Neuronal stem cell (in vitro differentiated cells): ENCODE results near the gene SETD1A.

Source experiments
- DNase-seq: peaks from one replicate; pipeline ENCODE4 v3.0.0-alpha.2; 2013; ENCODE audit warnings: low spot score
- H2AFZ ChIP-seq: one replicate; pipeline ENCODE4 v1.6.1; 2013; ENCODE audit warnings: mild to moderate bottlenecking, low read length, inconsistent platforms
- H2AK5ac ChIP-seq: 2 replicates; pipeline ENCODE4 v1.6.1; 2013; ENCODE audit warnings: low read depth, mild to moderate bottlenecking, inconsistent platforms, low read length, moderate library complexity, mixed read lengths
- H2BK120ac ChIP-seq: 2 replicates; pipeline ENCODE4 v1.6.1; 2013; ENCODE audit warnings: low read depth, mild to moderate bottlenecking, inconsistent platforms, low read length, moderate library complexity, mixed read lengths
- H2BK12ac ChIP-seq: one replicate; pipeline ENCODE4 v1.6.1; 2013; ENCODE audit warnings: low read length, inconsistent platforms
- H2BK15ac ChIP-seq: 2 replicates; pipeline ENCODE4 v1.6.1; 2013; ENCODE audit warnings: mild to moderate bottlenecking, low read length, inconsistent platforms, mixed read lengths
- H2BK5ac ChIP-seq: one replicate; pipeline ENCODE4 v1.6.1; 2013; ENCODE audit warnings: inconsistent platforms, mild to moderate bottlenecking, low read length, moderate library complexity
- H3K14ac ChIP-seq: one replicate; pipeline ENCODE4 v1.6.1; 2013; ENCODE audit warnings: low read length, inconsistent platforms
- H3K18ac ChIP-seq: 2 replicates; pipeline ENCODE4 v1.6.1; 2013; ENCODE audit warnings: low read length, inconsistent platforms
- H3K23ac ChIP-seq: 2 replicates; pipeline ENCODE4 v1.6.1; 2013; ENCODE audit warnings: low read depth, mild to moderate bottlenecking, mixed read lengths, low read length, inconsistent platforms; ENCODE audit not compliant: poor library complexity
- H3K27ac ChIP-seq: replicated peaks from 3 replicates; pipeline ENCODE4 v1.5.1; 2013; ENCODE audit warnings: low read length, inconsistent platforms
- H3K27me3 ChIP-seq, 3 experiments: 2 replicates each; pipeline ENCODE4 v1.6.1; 2013; ENCODE audit warnings: low read length in 3 of 3, mild to moderate bottlenecking in 2 of 3, inconsistent platforms in 1 of 3, low read depth in 1 of 3, mixed read lengths in 1 of 3, moderate library complexity in 1 of 3; ENCODE audit not compliant: control insufficient read depth in 3 of 3, insufficient read depth in 3 of 3
- H3K36me3 ChIP-seq, 2 donors: replicated peaks in 1 of 2; 2 replicates each; pipeline ENCODE4 v1.6.1; 2013; ENCODE audit warnings: low read length in 2 of 2; ENCODE audit not compliant: control insufficient read depth in 2 of 2, insufficient read depth in 2 of 2
- H3K4ac ChIP-seq: 2 replicates; pipeline ENCODE4 v1.6.1; 2013; ENCODE audit warnings: inconsistent platforms, mild to moderate bottlenecking, low read length, moderate library complexity
- H3K4me1 ChIP-seq, 2 donors: 1 replicate in 1 of 2; 2 replicates in 1 of 2; pipeline ENCODE4 v1.6.1; 2013; ENCODE audit warnings: low read length in 2 of 2, low read depth in 1 of 2; ENCODE audit not compliant: control insufficient read depth in 2 of 2, insufficient read depth in 1 of 2
- H3K4me2 ChIP-seq: one replicate; pipeline ENCODE4 v1.6.1; 2013; ENCODE audit warnings: mild to moderate bottlenecking, low read length, inconsistent platforms; ENCODE audit not compliant: insufficient read depth, poor library complexity, severe bottlenecking
- H3K4me3 ChIP-seq, 2 donors: 2 replicates each; pipeline ENCODE4 v1.5.1; 2013; ENCODE audit warnings: low read length in 2 of 2, mild to moderate bottlenecking in 2 of 2, inconsistent platforms in 1 of 2, moderate library complexity in 1 of 2
- H3K79me1 ChIP-seq: one replicate; pipeline ENCODE4 v1.6.1; 2013; ENCODE audit warnings: low read depth, mild to moderate bottlenecking, inconsistent platforms, low read length, moderate library complexity
- H3K9ac ChIP-seq: one replicate; pipeline ENCODE4 v1.6.1; 2013; ENCODE audit warnings: mild to moderate bottlenecking, low read depth, low read length, inconsistent platforms; ENCODE audit not compliant: poor library complexity
- H3K9me3 ChIP-seq, 2 donors: replicated peaks in 1 of 2; 2 replicates each; pipeline versions ENCODE3 to v1.6.1; 2013; ENCODE audit warnings: low read length in 2 of 2, mild to moderate bottlenecking in 2 of 2, inconsistent platforms in 1 of 2, low read depth in 1 of 2, mixed read lengths in 1 of 2, moderate library complexity in 1 of 2; ENCODE audit not compliant: control insufficient read depth in 2 of 2, insufficient read depth in 1 of 2
- H4K8ac ChIP-seq: one replicate; pipeline ENCODE4 v1.6.1; 2013; ENCODE audit warnings: low read depth, mild to moderate bottlenecking, inconsistent platforms, low read length, moderate library complexity
- H4K91ac ChIP-seq: one replicate; pipeline ENCODE4 v1.6.1; 2013; ENCODE audit warnings: low read length, low read depth, mild to moderate bottlenecking, inconsistent platforms; ENCODE audit not compliant: poor library complexity
- WGBS, 2 donors: extraction: QIAGEN DNeasy Blood & Tissue Kit; methylation state at CpG; one replicate each; pipeline ENCODE4 v1.1.7; 2013; ENCODE audit warnings: missing lambda C conversion rate in 2 of 2, mixed read lengths in 1 of 2; ENCODE audit not compliant: insufficient read length in 2 of 2, insufficient replicate concordance in 1 of 2; ENCODE audit errors: extremely low coverage in 2 of 2; 5-methylcytosine and 5-hydroxymethylcytosine counted together

The SETD1A gene

DNA sequence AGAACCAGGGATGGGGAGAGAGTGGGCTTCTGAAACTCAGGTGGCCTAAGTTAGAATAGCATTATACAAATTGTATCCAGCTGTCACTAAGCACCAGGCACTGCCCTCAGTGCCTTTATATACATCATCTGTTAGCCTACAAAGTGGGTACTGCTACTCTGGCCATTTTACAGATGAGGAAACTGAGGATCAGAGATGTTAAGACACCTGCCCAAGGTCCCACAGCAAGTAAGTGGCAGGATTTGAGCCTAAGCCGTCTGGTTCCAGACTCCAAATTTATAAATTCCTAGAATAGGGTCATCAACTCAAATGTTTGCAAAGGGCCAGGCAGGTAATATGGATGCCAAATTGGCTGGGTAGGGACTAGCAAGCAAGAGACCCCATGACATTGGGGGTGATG, 6.4 kb upstream of the SETD1A start:
- H4K8ac ChIP-seq = no peak overlapping the region
- H4K91ac ChIP-seq = no peak overlapping the region
- H2BK5ac ChIP-seq = no peak overlapping the region
- H3K9me3 ChIP-seq = no peaks in the 10 kb centered on the region
- no peak for DNase-seq
- H3K4me3 ChIP-seq = no peak overlapping the region
- H3K9ac ChIP-seq = no peak overlapping the region
- peaks cover 14% of the 10 kb centered on the region for H3K79me1 ChIP-seq
- H3K4me2 ChIP-seq = no peak overlapping the region
- no peak overlapping the region for H3K18ac ChIP-seq
- H3K23ac ChIP-seq = no peak overlapping the region
- peaks cover 7 to 11% of the 10 kb centered on the region in 2 donors for H3K36me3 ChIP-seq
- H3K4me1 ChIP-seq = peaks cover 24 to 26% of the 10 kb centered on the region in 2 donors
- H3K27ac ChIP-seq = no peak overlapping the region
- H3K27me3 ChIP-seq = no peaks in the 10 kb centered on the region
- no peak overlapping the region for H2AFZ ChIP-seq
- H2BK12ac ChIP-seq = no peak overlapping the region
- H3K4ac ChIP-seq = no peak overlapping the region
- H2BK15ac ChIP-seq = no peak overlapping the region
- no CpG with 5 or more reads among the region's 1 CpG for WGBS, 2 donors
- no peak overlapping the region for H2AK5ac ChIP-seq
- no peak overlapping the region for H3K14ac ChIP-seq
- H2BK120ac ChIP-seq = no peak overlapping the region

DNA sequence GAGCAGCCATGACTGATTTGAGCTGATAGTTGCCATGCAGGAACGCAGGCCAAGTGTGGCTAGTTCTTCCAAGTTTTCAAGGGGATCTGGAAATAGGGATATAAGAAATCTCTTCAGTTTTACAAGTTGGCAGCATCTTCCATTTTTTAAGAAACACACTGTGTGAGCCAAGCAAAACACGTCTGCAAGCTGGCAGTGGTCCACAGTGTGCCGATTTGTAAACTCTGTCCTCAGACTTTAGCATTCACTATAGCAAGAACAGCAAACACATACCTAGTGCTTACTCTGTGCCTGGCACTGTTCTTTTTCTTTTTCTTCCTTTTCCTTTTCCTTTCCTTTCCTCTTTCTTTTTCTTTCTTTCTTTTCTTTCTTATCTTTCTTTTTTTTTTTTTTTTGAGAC, 5.8 kb upstream of the SETD1A start:
- Histone ChIP-seq H2BK12ac (no peak overlapping the region), H2AK5ac (no peak overlapping the region), H3K79me1 (peaks cover 13% of the 10 kb centered on the region), H3K4me1 (peaks cover 23 to 26% of the 10 kb centered on the region in 2 donors), H3K18ac (no peak overlapping the region), H4K8ac (no peak overlapping the region), H4K91ac (no peak overlapping the region), H3K4me2 (no peak overlapping the region), H3K14ac (no peak overlapping the region), H3K36me3 (peaks cover 4 to 5% of the 10 kb centered on the region in 2 donors), H2BK5ac (no peak overlapping the region), H3K9me3 (no peaks in the 10 kb centered on the region), H3K4me3 (no peak overlapping the region), H2BK120ac (no peak overlapping the region), H2BK15ac (no peak overlapping the region), H3K4ac (no peak overlapping the region), H3K23ac (no peak overlapping the region), H3K27me3 (no peaks in the 10 kb centered on the region), H2AFZ (no peak overlapping the region), H3K9ac (no peak overlapping the region), H3K27ac (no peak overlapping the region)
- DNase-seq = no peak
- no CpG with 5 or more reads among the region's 3 CpGs for WGBS, 2 donors

DNA sequence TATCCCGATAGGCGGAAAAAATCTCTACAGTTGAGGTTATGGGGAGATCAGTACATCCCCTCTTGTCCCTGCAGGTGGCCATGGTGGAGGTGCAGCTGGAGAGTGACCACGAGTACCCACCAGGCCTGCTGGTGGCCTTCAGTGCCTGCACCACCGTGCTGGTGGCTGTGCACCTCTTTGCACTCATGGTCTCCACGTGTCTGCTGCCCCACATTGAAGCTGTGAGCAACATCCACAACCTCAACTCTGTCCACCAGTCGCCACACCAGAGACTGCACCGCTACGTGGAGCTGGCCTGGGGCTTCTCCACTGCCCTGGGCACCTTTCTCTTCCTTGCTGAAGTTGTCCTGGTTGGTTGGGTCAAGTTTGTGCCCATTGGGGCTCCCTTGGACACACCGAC, 4.4 kb upstream of the SETD1A start:
- H3K23ac ChIP-seq = peak overlapping the region; percentile 92
- H4K8ac ChIP-seq = no peak overlapping the region
- peak overlapping the region; percentile 39 for H2BK120ac ChIP-seq
- no peak overlapping the region for H3K4ac ChIP-seq
- peaks cover 0 to 2% of the 10 kb centered on the region in 2 donors for H3K36me3 ChIP-seq
- peak overlapping the region; percentile 52 for H2BK15ac ChIP-seq
- H3K4me3 ChIP-seq = peak overlapping the region in 1 of 2 donors; percentile 50
- no CpG with 5 or more reads among the region's 9 CpGs for WGBS, 2 donors
- peak overlapping the region; percentile 79 for H3K9ac ChIP-seq
- no peak overlapping the region for H2BK12ac ChIP-seq
- no peak overlapping the region for H4K91ac ChIP-seq
- H2BK5ac ChIP-seq = peak overlapping the region; percentile 21
- H3K79me1 ChIP-seq = peaks cover 11% of the 10 kb centered on the region
- peak overlapping the region; percentile 47 for H2AK5ac ChIP-seq
- H3K18ac ChIP-seq = peak overlapping the region; percentile 20
- H3K14ac ChIP-seq = peak overlapping the region; percentile 67
- H3K4me1 ChIP-seq = peaks cover 16 to 17% of the 10 kb centered on the region in 2 donors
- H3K9me3 ChIP-seq = no peaks in the 10 kb centered on the region
- no peak for DNase-seq
- H3K4me2 ChIP-seq = no peak overlapping the region
- peak overlapping the region; percentile 61 for H2AFZ ChIP-seq
- H3K27ac ChIP-seq = no peak overlapping the region
- H3K27me3 ChIP-seq = no peaks in the 10 kb centered on the region

DNA sequence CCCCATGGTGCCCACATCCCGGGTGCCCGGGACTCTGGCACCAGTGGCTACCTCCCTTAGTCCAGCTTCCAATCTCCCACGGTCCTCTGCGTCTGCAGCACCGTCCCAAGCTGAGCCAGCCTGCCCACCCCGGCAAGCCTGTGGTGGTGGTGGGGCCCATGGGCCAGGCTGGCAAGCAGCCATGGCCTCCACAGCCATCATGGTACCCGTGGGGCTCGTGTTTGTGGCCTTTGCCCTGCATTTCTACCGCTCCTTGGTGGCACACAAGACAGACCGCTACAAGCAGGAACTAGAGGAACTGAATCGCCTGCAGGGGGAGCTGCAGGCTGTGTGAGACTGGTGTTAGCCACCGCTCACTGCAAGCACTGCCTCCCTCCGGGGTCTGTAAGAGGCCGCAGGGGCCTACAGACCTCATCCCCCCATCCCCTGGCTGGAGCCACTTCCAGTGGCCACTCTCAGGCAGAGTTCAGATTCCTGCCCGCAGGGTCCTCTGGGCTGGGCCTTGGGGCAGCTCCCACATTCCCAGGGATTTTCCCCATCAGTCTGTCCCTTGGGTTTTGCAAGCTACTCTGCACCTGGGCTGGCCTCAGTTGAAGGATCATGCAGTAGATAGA, 3.9 kb upstream of the SETD1A start:
- peak overlapping the region; percentile 61 for H2AFZ ChIP-seq
- DNase-seq = peak; percentile 76
- H2BK12ac ChIP-seq = peak overlapping the region; percentile 59
- H2AK5ac ChIP-seq = peak overlapping the region; percentile 47
- H4K91ac ChIP-seq = no peak overlapping the region
- H3K9me3 ChIP-seq = no peaks in the 10 kb centered on the region
- H3K4me3 ChIP-seq = no peak overlapping the region
- peaks cover under 1 to 2% of the 10 kb centered on the region in 2 donors for H3K36me3 ChIP-seq
- peak overlapping the region; percentile 20 for H3K18ac ChIP-seq
- no peak overlapping the region for H4K8ac ChIP-seq
- peak overlapping the region; percentile 92 for H3K23ac ChIP-seq
- peaks cover 17 to 19% of the 10 kb centered on the region in 2 donors for H3K4me1 ChIP-seq
- peak overlapping the region; percentile 21 for H2BK5ac ChIP-seq
- no peak overlapping the region for H3K4ac ChIP-seq
- H3K27me3 ChIP-seq = no peaks in the 10 kb centered on the region
- H2BK15ac ChIP-seq = peak overlapping the region; percentile 52
- H3K27ac ChIP-seq = peak overlapping the region; percentile 22
- no peak overlapping the region for H3K14ac ChIP-seq
- H2BK120ac ChIP-seq = peak overlapping the region; percentile 39
- peak overlapping the region; percentile 79 for H3K9ac ChIP-seq
- peaks cover 13% of the 10 kb centered on the region for H3K79me1 ChIP-seq
- no peak overlapping the region for H3K4me2 ChIP-seq
- WGBS, 2 donors = no CpG with 5 or more reads among the region's 15 CpGs
